ENCODE data around the gene CRIM1. TPM values are rescaled to one million over a fixed set of nuclear protein-coding genes. Genes with fewer than 3 reads are reported as not detected.

CRIM1 gene
- polyA plus RNA-seq, 12 donors, result 18.3 to 57.3 (median 22.6) TPM; not detected in 1

DNA sequence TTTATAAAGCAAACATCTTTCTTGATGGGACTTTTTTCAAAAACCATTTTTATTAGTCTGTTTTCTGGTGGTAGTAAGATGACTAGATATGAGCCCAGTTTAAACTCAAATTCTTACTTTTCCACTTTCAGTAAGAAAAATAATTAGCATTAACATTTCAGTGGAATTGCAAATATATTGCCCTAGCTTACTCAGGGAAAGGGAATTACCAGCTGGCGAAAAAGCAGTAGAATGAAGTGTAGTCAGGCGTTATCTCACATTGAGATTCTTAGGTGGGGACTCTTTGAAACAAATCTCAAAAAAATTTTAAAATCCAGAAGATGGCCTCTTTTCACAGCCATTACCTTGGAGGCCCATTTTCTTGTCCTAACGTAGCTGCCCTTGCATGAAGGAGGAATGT lies 65.8 kb downstream of the CRIM1 start:
- no peak for DNase-seq

DNA sequence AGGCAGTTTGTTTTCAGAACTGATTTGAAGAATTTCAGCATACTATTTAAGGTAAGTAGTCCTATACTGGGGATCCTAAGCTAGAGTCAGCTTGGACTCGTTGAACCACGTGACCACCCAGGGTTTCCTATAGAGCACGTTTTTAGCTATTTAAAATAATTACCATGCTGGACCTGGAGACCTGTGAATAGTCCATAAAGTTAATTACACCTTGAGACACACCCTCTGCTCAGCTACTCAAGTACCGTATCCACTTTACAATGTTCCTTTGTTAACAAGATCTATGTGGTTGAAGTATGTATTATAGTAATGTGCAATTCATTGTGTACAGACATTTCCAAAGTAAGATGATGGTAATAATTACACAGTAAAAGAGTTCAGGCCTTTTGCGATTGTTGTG lies 67.6 kb downstream of the CRIM1 start:
- DNase-seq, result no peak

DNA sequence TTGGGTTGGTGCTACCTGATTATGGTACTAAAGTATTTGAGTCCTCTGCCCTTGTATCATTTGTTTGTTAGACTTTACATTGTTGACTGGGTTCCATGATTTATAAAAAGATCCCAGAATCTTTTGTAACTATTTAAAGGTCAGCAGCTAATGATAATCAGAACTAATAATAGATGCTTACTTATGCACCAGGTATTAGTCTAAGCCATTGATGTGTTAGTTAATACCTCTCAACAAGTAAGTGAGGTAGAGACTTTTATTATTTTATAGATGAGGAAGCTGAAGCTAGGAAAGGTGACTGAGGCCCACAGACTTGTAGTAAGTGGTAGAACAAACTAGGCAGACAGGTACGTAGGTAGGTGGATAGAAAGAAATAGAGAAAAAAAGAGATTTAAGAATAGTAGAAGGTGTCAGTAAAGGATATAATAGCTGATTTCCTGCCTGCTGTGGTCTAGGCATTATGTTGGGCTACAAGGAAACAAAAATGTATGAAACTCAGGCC lies 68.1 kb downstream of the CRIM1 start:
- DNase-seq, result no peak

DNA sequence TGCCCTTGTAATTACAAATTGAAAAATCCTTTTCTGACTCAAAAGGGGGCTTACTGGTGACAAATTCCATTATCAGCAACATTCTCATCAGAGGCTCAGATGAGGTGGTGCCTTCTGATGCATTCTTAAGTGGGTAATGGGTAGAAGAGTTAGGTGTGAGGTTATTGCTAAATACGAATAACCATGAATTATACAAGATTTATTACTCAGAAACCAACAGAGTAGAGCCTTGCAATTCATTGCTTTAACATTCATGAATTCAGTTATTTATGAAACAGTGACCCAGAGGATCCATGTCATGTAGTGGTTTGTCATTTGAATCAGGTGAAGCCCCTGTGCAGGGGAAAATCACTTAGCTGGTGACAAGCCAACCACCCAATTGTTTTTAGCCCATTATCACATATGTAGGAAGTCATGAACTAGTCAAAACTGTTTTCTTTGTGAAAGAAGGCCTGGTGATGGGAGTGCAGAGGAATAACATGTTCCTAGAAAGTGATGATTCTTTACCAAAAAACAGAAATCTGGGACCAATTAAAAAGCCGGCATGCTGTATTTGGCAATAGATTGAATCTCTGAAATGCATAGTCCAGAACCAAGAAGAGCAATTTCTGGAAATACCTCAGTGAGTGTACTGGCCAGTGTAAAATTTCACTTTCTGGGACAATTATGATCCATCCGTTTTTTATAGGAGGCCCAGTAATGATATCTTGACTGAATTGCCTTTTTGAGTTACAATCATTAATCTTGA lies 70.2 kb downstream of the CRIM1 start:
- no peak for DNase-seq

DNA sequence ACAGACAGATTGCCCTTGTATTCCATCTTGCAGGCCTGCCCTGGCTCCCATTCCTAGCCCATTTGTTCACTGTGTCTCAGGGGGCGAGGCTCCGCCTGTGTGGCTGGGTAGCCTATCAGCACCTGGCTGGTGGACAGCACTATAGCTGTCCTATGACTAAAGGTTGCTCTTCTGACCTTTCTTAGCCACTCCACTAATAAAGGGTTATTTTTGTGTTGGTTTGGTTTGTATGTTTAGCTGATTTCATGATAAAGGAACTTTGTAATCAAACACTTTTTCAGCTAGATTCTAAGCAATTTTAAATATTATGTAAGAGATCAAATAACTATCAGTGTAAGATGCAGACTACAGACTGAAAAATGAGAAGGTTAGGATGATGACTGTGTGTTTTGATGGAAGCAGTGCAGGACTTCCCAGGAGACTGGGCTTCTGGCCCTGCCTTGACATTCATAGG lies 72.2 kb downstream of the CRIM1 start:
- DNase-seq, result no peak

DNA sequence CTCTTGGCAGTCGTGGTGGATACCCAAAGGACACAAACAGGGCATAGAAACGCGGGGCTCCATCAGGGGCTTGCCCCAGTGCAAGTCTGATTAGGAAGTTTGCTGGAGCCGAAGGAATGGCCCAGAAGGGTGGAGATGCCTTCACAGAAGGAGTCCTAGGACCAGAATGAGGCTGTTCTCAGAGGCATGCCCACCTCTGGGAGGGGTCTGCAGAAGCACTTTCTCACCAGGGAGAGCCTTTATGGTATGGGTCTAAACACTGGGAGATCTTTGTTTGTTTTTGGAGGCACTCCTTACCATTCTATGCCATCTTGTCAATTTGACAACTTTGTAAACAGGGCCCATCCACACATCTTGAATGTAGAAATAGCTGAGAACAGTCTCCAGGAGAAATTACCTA lies 75.0 kb downstream of the CRIM1 start:
- no peak for DNase-seq

DNA sequence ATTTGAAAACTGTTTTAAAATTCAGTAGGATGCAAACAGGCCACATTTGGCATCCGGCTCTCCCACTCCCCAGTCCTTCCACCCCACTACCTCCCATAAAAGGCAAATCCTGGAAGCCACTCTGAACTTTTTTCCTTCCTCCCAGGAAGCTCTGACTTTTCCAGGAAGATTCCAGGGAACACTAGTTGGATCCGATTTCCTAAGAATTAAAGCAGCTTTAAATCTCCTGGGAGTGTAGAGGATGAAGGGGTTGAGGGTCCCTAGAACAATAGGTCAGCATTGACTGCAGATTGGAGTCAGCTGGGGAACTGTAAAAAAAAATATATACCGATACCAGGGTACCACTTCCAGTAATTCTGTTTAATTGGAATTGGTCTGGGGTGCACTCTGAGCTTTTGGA lies 76.9 kb downstream of the CRIM1 start:
- no peak for DNase-seq

DNA sequence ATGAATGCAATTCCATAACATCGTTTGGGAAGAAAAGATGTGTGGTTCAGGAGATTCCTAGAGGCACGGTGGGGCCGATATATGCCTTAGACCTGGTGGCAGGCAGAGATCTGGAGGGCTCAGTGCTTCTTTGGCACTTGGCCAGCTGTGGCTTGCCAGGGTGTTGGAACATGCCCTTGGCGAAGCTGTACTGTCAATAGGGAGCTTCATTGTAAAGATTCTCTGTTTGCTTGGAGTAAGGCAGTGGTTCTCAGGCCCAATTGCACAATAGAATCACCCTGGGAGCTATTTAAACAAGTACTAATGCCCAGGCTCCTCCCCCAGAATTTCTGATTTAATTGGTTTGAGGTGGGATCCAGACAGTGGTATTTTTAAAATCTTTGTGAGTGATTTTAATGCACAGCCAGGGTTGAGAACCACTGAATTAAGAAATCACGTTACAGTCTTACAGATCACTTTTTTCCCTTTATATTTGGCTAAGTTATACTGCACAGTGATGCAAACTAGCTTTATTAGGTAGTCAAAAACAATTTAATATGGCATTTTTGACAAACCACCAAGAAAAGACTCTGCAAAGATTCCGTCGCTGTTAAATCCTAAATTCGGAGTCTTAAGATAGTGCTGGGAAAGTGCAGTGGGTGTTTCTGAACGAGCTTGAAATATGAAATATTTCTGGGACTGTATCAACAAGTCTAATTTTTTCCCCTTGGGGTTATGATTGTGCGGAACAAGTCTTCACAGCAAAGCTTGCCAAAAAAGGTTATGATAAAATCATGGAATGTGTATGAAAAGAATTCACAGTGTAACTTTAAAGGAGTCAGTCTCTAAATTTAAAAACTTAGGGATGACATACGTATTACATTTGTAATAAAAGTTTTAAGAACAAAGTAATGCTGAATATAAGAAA lies 78.0 kb downstream of the CRIM1 start:
- peak; percentile 46 for DNase-seq

DNA sequence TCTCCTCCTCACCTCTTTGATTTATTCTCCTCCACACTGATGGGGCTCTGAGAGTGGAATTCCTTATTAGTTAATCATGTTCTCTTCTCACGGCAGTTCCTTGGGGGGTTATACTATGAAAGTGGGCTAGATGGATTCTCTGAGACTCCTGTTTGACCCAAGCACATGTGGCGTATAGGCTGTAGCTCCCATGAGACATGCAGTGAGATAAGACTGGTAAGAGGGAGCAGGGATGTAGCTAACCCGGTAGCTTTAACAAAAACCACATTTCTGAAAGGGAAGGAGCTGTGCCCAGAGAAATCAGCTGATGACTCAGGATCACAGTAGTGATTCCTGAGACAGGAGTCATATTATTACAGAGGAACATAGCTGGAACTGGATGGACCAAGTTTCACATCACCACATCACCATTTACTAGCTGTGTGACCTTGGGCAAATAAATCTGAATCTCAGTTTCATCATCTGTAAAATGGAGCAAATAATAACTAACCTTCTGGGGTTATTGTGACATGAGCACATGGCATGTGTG lies 82.9 kb downstream of the CRIM1 start:
- DNase-seq, result no peak

DNA sequence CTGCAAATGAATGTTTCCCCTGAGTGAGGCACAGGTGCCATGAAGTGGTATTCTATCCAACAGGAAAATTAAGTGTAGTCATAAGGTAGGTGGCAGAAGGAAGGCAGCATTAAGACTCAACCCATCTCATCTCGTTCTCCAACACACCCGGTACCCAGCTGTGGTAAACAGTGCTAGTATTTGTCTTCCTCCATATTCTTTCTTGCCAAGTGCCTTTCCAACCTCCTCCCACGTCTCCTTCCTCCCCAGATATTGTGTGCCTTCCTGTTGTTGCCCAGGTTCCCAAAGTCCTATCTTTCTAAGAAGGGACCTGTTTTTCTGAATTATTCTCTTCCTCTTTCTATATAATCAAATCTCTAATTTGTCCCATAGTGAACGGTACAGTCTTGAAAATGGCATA lies 83.5 kb downstream of the CRIM1 start:
- no peak for DNase-seq

DNA sequence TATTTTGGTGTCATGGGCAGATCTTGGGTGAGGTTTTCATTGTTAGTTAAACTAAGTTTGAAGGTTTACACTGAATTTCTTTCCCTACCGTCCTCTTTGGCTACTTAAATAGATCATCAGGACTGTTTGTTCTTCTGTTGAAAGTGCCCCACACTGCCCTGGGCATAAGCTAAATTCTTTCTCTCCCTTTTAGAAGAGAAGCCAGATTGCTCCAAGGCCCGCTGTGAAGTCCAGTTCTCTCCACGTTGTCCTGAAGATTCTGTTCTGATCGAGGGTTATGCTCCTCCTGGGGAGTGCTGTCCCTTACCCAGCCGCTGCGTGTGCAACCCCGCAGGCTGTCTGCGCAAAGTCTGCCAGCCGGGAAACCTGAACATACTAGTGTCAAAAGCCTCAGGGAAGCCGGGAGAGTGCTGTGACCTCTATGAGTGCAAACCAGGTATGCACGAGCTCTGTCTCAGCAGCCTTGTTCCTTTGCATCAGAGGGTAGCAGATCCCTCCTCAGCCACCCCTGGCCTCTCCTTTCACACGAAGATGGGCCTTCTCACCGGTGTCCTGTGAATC lies 85.6 kb downstream of the CRIM1 start:
- no peak for DNase-seq

DNA sequence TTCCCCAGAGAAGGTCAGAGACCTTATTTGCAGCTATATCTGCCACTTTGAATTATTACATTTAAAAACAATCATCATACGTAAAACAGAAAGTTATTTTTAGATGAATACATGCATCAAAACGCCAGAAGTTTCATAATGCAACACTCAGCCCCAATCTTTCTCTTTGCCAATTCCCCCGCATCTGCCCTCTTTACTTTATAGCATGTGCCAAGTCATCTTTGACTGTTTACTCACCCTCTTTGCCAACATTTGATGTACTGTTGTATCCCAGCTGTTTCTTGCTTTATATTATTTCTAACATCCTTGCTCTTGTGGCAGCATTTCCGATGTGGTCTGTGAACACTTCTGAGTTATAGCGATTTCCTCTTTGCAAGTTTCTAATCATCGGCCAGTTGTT lies 86.2 kb downstream of the CRIM1 start:
- no peak for DNase-seq

DNA sequence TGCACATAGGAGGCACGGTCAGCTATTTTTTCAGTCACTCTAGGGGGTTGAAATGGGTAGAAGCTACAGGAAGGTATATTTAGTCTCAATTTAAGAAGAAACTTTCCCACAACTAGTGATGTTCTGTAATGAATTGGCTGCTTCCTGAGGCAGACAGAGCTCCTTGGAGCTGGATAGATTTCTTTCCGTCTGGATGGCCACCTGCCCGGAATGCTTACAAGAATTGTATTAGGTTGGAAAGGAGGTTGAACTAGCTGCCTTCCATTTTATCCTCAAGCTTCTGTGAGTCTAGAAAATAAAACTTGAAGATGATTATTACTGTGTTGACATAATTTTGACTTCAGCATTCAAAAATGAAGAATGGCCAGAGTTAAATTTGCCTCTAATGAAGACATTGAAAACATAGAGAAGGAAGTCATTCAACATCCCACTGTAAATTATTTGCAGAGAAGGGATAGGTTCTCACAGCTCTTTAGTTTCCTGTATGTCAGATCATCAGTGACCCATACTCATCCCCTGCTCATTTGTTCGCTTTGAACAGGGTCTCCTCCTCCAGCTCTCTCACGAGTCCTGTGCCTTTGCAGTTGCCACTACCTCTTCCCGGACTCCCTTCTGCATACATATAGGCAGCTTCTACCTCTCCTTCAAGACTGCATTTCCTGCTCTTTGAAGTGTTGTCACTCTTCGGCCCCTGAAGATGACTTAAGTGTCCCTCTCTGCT lies 88.8 kb downstream of the CRIM1 start:
- DNase-seq, result peak; percentile 87

DNA sequence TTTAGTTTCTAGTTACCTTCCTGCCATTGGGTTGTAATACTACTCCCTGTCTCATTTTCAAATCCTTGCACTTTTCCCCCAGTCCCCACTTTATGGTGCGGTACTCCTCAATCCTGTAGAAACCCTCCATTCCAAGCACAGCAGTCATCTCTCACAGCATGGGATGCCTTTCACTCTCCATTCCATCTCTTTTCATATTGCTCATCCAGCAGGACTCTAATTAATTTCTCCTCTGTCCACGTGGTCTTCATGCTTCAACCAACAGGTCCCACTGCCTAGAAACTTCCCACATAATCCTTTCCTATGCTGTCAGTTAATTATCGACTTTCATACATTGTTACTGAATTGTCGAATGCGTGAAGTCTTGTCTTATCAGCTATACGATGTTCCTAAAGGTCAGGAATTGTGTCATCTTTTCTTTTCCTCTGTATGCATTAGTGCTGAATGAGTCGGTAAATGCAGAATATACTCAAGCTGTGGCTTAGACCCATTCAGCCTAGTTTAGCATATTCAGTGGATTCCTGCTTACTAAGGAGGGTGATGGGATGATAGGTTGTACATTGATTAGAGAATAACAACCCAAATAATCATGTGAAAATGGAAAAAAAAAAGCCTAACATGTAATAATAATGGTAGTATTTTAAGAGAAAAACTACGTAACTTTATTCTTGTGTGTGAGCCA lies 89.7 kb downstream of the CRIM1 start:
- DNase-seq, result no peak

DNA sequence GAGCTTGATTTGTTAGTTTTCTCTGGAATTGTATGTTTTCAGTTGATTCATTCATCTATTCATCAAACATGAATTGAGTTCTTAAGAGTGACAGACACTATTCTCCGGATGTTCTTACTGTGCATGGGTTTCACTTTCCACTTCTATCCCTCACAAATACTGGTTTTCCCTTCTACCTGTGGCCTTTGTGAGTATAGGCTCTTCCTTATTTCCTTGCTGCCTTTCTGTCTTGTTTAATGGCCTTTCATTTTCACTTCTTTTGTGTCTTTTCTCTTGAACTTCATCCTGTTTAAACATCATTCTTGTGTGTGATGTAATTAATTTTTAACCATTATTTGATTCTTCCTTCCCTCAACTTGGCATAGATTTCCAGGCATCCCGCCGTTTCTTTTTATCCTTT lies 90.7 kb downstream of the CRIM1 start:
- no peak for DNase-seq

DNA sequence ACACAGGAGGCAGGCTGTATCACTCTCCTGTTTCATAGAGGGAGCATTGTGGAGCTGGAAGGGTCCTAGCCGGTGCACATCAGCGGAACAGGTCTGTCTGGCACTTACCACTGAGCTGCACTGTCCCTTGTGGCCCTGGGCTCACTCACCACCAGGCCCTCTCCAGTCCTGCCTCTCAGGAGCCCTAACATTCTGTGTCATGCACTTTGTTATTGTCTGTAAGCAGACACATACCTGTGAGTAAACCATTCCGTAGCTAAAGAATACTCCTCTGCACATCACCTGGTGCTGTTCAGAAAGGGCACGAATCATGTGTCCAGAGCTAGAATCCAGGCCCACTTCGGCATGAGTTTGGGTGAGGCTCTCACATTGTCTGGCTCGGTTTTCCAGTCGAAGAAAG lies 93.6 kb downstream of the CRIM1 start:
- DNase-seq, result no peak

DNA sequence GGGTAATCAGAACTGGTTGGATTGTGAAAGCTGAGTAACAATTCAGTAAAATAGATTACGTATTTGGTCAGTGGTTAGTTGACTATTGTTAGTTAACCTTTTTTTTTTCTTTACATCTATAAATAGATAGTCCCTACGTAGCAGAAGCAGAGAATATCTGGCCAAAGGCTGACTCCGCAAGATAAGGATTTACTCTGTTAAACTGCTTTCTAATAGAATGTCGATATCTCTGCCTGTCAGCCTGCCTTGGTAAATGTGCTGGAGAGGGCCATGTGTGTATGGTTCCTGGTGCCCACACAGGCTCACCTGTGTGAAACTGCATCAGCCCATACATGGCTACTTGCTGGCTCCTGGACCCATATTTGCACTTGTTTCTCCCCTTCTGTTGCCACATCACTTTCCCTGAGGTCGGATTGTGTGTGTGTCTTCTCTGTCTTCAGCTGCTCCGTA lies 94.4 kb downstream of the CRIM1 start:
- DNase-seq, result no peak

DNA sequence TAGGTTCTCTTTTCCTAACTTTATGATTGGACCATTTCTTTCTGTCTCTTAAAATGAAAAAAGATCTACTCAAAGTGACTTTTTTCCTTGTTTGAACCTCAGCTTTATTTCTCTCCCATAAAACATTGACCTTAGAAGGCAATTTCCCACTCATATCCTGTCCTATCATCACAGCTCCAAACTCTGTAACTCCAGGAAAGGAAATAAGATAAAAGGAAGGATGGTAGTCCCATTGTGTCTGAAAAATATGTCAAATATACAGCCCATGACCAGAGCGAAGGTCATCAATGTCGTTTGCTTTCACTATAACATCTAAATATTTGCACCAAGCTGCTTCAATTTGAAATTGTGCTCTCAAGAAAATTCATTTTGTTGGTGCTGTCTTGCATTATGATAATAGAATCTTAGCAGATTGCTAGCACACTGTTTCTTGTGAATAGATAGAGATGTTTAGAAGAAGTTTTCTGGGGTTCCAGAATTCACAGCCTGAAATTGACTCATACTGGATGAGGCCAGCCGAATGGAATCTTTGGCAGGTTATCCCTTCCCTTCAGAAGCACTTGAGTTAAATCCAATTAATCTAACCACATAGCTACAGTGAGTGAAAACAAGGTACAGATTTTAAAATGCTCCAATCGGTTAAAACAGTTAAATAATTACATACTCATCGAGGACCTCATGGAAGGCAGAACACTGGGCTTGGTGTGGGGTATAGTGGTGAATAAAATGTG lies 95.1 kb downstream of the CRIM1 start:
- DNase-seq, result no peak

DNA sequence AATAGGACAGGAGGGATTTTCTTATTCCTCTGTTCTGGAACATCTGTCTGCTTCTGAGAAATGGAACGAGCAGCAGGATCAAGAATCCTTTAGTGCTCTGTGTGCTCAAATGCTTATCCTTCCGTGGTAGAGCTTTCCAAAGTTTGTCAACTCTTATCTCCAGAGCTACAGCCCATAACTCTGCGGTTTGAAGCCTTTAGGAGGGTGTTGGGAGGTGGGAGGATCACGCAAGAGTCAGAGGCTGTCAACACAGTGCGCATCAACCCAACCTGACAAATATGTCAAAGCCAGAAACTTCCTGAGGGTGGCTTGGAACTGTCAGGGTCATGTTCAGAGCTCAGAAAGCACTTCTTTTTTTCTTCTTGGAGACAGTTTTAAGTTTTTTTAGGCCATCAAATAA lies 95.9 kb downstream of the CRIM1 start:
- no peak for DNase-seq

DNA sequence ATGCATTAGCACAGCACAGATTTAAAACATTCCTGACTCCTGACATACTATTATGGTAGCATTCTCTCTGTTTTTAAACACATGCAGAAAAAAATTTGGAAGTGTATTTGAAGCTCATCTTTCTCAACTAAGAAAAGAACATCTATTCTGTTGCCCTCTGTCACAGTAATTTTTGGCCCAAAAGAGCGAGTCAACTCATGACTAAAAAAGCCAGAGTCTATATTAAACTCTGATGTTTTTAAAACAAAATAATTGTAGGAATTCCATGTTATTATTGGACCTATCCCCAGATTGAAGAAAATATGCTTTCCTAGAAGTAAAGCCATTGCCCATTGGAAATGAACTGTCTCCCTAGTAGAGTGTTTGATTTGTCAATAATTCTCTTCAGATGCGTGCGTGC lies 96.7 kb downstream of the CRIM1 start:
- DNase-seq, result peak; percentile 44

All from muscle of arm (tissue), 12 donors.